Measurements from ENCODE around the gene RASAL2. TPM values are rescaled to one million over a fixed set of nuclear protein-coding genes. Genes with fewer than 3 reads are reported as not detected.

Gene RASAL2
- total RNA-seq, 1 experiment from 2014 or later = 22.2 TPM

- Histone ChIP-seq H3K14ac (ENCODE audit: insufficient read depth, low read length) (no peak overlapping the region), H4K91ac (ENCODE audit: insufficient read length, low read depth, low read length) (no peak overlapping the region), H3K18ac (ENCODE audit: insufficient read length, low read depth, low read length) (no peak overlapping the region), H2BK12ac (ENCODE audit: insufficient read length, low read depth, low read length) (no peak overlapping the region), H4K20me1 (ENCODE audit: control insufficient read depth, insufficient read depth, insufficient read length) (no peaks in the 10 kb centered on the region), H3K79me2 (ENCODE audit: insufficient read depth, low read length) (no peaks in the 10 kb centered on the region; the same call in 1 of the 2 replicates), H2BK20ac (ENCODE audit: low read depth, low read length, poor library complexity, severe bottlenecking) (no peak overlapping the region), H3K4me2 (ENCODE audit: insufficient read depth, insufficient read length, low read length) (no peak overlapping the region), H2BK120ac (ENCODE audit: low read depth, low read length, poor library complexity, severe bottlenecking) (no peak overlapping the region), H2BK5ac (ENCODE audit: insufficient read length, low read length) (no peak overlapping the region), H2AFZ (ENCODE audit: low read length) (no peak overlapping the region), H3T11ph (ENCODE audit: low read length) (no peak overlapping the region), H3K4me1 (ENCODE audit: insufficient read depth, low read length) (no peaks in the 10 kb centered on the region), H3K27me3 (ENCODE audit: insufficient read depth, low read length) (no peaks in the 10 kb centered on the region), H3K9ac (ENCODE audit: extremely low read depth, insufficient read length, low read length) (no peak overlapping the region), H3K4ac (ENCODE audit: low read depth, low read length) (no peak overlapping the region), H3K23ac (ENCODE audit: insufficient read length, low read depth, low read length) (no peak overlapping the region), H2AK5ac (ENCODE audit: insufficient read length, low read length) (no peak overlapping the region), H3K23me2 (ENCODE audit: insufficient read length, low read depth, low read length, poor library complexity, severe bottlenecking) (no peaks in the 10 kb centered on the region), H2BK15ac (ENCODE audit: low read depth, low read length) (no peak overlapping the region), H3K79me1 (ENCODE audit: insufficient read depth, low read depth, low read length, poor library complexity, severe bottlenecking) (no peaks in the 10 kb centered on the region), H4K5ac (ENCODE audit: insufficient read length, low read depth, low read length) (no peak overlapping the region), H4K8ac (replicated peaks; ENCODE audit: insufficient read length, low read depth, low read length) (no peak overlapping the region), H3K9me3 (ENCODE audit: control insufficient read depth, low read depth, low read length) (no peaks in the 10 kb centered on the region), H3K27ac (ENCODE audit: insufficient read length, low read depth, low read length) (no peak overlapping the region), H3K56ac (ENCODE audit: insufficient read length, low read depth, low read length) (no peak overlapping the region)
- peak overlapping the region in 1 of 3 experiments; percentile 32; a peak in 1 of 7 replicates for H3K27ac Mint-ChIP-seq
- H3K36me3 Mint-ChIP-seq (ENCODE audit: insufficient read depth in 1 of 3, low read depth in 3 of 3) = no peaks in the 10 kb centered on the region
- DNase-seq = no peak
- no CpG with 5 or more reads among the region's 3 CpGs for WGBS (ENCODE audit: extremely low coverage, insufficient read length, low lambda C conversion rate)
- TF ChIP-seq CTCF (conservative IDR thresholded peaks at IDR 0.05) = no peak
- H3K27me3 Mint-ChIP-seq (ENCODE audit: low read depth) = no peaks in the 10 kb centered on the region
- no peaks in the 10 kb centered on the region for H3K9me3 Mint-ChIP-seq
- H3K4me3 Mint-ChIP-seq = no peak overlapping the region
- peaks cover 10% of the 10 kb centered on the region in 2 experiments; a peak in 3 of 4 replicates for H3K4me1 Mint-ChIP-seq
These were observed 234.8 kb downstream of the RASAL2 start for GRCh38 chr1:178328728-178329127.
